GM18867 (cell line): ENCODE data around the gene PHLDA2.

Experiments
- ATAC-seq: cut with Tn5 transposase; IDR thresholded peaks from one replicate; pipeline ENCODE4 v1.9.1; 2021; ENCODE audit warnings: mild to moderate bottlenecking, moderate library complexity; ENCODE audit not compliant: unreplicated experiment

Gene PHLDA2

DNA sequence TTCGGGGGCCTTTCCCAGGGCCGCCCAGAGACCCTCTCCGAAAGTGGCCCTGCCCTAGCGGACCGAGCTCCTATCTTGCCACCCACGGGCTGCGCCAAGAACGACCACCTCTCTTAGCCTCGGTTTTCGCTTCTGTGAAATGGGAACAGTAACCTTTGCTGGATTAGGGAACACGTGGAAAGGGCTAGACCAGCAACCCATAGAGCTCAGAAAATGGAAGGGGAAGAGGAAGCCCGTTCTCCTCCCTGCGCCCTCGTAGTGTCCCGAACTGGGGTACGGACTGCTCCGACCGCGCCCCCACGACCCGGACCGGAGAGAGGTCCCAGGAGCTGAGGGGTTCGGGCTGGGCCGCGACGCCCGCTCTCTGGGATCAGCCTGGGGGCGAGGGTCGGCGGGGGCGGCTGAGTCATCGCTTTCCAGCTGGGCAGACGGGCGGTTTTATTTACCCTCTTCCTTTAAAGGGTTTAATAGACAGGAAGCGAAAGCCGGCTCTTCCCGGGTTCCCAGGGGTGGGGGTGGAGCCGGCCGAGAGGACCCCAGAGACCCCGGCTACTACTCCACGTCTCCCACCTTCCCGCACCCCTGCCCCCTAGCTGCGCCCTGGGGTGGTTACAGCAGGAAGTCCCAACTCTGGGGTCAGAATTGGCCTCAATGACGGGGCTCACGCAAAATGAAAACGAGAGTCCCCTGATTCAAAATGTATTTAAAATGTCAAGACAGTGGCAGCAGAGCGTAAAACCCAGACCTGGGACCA lies 907 bp upstream of the PHLDA2 start:
- ATAC-seq = peak; percentile 38

DNA sequence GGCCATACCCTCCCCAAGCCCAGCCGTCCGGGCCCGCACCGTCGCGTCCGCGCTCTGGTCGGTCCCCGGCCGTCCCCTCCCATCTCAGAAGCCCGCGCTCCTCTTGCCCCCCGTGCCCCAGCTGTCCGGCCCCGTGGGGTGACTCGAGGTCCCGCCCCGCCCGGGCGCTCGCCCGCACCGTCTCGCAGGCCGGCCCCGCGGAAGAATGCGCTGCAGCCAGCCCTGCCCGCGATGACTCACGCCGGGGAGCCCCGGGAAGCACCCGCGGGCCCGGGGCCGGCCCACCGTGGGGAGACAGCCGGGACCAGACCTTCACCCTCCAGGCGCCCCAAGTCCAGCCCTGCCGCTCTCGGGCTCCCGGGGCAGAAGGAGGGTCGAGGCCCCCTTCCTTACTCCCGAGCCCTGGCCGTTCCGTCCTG lies 320 bp upstream of the PHLDA2 start:
- ATAC-seq = no peak

- no peak for ATAC-seq
Measured at GRCh38 chr11:2927851-2928604, 1.2 kb downstream of the PHLDA2 start.

GRCh38 chr11:2927121-2927800 lies 2.0 kb downstream of the PHLDA2 start:
- no peak for ATAC-seq

DNA sequence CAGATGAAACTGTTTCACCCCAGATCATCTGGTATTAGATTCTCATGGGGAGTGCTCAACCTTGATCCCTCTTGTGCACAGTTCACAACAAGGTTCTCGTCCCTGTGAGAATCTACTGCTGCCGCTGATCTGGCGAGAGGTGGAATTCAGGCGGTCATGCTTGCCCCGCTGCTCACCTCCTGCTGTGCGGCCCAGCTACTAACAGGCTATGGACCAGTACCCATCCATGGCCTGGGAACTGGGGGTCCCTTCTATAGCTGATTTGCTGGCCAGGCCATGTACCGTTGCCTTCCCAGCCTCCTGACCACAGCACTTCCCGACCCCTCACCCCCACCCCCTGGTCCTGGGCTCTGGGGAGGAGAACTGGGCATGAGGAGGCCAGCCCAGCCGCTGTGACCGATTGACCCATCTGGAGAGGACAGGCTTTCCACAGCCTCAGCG lies 2.6 kb downstream of the PHLDA2 start:
- no peak for ATAC-seq

GRCh38 chr11:2924821-2925675 lies 4.2 kb downstream of the PHLDA2 start:
- no peak for ATAC-seq

- ATAC-seq = no peak
Measured at GRCh38 chr11:2924381-2924780, 4.8 kb downstream of the PHLDA2 start.

DNA sequence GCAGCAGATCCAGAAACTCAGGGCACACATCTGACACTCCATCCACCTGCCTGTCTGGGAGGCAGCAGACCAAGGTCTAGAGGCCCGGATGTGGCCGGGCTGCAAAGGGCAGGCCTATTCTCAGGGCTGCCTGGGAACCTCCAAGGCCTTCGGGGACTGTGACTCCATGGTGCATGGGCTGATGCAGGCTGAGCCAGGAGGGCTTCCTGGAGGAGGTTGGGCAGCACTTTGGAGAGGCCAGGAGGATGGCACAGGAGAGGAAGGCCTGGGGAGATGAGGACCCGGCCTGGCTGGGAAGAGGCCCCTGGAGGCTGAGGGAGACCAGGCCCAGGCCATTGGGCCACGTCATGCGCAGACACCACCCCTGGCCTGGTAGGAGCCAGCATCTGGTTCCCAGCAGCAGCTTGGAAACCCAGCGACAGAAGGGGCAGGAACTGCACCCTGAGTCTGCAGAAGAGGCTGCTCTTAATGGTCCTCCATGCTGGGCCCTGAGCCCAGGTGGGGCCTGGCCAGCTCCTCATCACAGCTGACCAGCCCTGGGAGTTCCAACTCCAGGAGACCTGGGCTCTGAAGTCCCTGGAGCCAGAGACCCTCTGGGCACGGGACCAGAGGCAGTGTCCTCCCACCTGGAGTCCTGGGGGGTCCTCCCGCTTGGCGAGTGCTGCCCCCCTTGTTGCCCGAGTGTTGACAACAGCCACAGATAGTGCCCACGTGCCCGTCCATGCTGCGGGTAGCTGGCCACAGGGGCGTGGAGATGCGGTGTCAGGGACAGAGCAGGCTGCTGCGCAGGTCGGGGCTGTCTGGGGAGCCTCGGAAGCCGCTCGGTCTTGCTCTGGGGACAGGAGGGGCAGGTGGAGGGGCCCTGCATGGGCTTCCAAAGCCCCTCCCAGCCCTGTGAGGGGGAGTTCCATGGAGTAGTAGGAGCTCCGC lies 5.5 kb downstream of the PHLDA2 start:
- no peak for ATAC-seq

DNA sequence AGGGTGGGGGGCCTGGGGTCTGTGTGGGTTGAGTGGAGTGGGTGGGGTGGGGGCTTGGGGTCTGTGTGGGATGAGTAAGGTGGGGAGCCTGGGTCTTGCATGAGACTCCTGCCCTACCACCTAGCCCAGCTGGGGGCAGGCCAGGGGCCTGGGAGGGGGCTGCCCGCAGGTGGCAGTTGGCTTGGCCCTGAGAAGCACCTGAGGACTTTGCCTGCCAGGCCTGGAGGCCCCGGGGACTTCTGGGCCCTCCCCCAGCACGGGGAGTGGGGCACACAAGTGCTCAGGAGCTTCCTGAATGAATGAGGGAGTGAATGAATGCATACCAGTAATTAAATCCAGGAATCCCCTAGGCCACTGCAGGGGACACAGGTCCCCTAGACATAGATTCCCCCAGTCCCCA lies 6.6 kb downstream of the PHLDA2 start:
- no peak for ATAC-seq

GRCh38 chr11:2921742-2922493 lies 7.3 kb downstream of the PHLDA2 start:
- ATAC-seq = no peak

DNA sequence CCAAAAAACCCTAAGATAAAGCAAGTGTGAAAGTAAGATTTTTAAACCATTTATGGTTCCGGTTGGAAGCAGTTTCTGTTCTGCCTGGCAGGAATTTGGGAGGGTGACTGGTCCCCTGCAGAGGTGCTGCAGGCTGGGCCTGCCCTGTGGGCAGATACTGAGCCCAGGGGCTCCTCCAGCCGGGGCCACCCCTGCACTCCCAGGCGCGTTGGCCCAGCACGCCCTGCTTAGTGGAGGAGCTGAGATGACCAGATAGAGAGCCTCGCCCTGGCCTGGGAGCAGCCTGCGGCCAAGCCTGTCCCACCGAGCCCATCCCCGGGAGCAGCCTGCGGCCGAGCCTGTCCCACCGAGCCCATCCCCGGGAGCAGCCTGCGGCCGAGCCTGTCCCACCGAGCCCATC lies 8.0 kb downstream of the PHLDA2 start:
- no peak for ATAC-seq

DNA sequence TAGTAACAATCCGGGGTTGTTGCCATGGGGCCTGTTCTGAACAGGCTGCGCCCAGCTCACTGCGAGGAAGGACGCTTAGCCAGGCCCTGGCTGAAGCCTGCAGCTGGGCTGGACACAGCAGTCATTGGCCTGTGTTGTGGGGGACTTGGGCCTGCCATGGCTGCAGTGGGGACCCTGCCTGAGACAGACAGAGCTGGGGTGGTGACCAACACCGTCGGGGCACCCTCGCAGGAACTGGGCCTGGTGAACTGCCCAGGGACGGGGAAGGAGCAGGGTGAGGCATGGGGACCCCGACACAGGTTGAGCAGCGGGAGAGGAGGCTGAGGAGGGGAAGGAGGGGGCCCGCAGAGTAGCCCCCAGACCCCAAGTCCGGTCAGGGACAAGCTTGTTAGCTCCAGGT lies 8.9 kb downstream of the PHLDA2 start:
- ATAC-seq = no peak

DNA sequence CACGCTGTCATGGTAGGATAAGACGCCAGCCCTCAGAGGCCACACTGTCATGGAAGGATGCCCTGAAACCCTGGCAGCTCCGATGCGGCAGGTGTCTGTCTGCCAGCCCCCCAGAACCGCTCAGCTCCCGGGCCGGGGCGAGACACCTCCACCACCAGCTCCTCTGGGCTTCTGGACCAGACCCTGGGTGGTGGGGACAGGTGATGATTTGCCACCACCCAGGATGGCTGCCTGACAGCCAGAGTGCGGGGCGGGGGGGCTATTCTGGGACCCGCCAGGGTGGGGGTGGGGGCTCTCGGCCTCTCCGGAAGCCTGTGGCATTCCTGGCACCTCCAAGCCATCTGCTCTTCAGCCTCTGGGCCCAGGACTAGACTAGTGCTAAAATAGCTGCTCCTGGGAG lies 9.4 kb downstream of the PHLDA2 start:
- ATAC-seq = no peak

DNA sequence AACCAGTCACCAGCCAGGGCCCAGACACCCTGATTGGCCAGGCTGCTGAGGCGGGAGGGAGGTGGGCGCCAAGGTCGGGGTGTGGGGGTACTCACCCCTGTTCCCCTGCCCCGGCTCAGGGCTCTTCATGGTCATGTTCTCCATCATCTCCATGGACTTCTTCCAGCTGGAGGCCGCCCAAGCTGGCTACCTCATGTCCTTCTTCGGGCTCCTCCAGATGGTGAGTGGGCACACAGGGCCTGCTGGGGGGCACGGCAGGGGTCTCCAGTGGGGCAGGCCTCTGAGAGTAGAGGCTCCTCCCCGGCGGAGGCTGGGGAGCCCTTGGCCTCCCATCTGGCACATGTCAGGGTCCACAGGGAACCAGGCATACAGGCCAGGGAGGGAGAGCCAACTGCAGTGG lies 10.0 kb downstream of the PHLDA2 start:
- ATAC-seq = no peak

- ATAC-seq = no peak
Measured at GRCh38 chr11:2917842-2918490, 11.3 kb downstream of the PHLDA2 start.

DNA sequence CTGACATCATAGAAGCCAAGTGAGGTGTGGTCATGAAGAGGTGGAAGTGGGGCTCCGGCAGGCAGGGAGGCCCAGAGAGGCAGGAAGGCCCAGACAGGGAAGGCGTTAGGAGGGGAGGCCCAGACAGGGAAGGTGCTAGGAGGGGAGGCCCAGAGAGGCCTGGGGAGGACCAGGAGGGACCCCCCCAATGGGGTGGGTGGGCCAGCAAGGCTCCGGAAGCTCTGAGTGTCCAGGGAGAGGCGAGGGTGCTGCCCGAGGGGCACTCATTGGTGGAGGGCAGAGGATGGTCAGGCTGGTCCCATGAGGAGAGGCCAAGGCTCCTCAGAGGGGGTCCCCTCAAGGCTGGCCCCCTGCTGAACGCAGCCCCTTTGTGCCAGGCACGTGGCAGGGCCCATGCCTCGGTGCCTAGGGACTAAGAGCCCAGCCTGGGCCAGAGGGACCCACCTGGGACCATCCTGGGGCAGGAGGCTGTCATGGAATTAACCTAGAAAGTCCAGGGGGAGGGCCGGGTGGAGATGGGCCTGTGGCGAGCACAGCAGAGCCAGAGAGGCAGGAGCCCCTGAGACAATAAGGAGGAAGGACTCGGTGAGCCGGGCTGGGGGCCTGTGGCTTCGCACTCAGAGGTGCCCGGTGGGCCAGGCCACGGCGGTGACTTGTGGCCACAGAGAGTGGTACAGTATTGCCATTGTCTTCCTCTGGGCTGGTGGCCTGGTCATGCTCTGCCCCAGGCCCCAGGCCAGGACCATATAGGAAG lies 12.2 kb downstream of the PHLDA2 start:
- ATAC-seq = no peak

- ATAC-seq = no peak
Measured at GRCh38 chr11:2916114-2916891, 12.9 kb downstream of the PHLDA2 start.
